PC-3 (cell line): Measurements from ENCODE around the gene NRIP1.

Source experiments
- EZH2phosphoT487 ChIP-seq: fragments of 300-600 bp; sonication (generic); IDR thresholded peaks from 2 replicates; pipeline ENCODE4 v1.6.1; 2018; ENCODE audit warnings: mild to moderate bottlenecking, antibody characterized with exemption, low read length, borderline replicate concordance
- TF ChIP-seq, protein P1 (sequence below): fragments of 300-600 bp; sonication (generic); conservative IDR thresholded peaks from 2 replicates; pipeline ENCODE4 v1.5.1; 2017; ENCODE audit warnings: antibody characterized with exemption, low read depth, mild to moderate bottlenecking, low read length

DNA sequence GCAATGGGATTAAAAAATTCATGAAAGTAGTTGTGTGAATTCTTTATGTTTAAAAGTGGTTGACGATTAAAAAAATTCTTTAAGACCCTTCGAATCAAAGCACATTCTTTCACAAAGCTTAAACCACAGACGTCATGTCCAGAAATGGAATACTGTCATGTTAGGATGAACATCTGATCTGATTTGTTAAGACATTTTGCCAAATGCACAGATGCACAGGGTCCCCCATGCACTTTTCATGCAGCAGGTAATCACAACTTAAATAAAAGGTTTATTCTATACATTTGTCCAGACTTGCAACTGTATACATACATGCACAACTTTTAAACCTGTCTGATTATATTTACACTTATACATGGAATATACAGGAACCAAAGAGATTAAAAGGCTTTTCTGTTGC, 103.3 kb downstream of the NRIP1 start:
- TF ChIP-seq, protein P1, sequence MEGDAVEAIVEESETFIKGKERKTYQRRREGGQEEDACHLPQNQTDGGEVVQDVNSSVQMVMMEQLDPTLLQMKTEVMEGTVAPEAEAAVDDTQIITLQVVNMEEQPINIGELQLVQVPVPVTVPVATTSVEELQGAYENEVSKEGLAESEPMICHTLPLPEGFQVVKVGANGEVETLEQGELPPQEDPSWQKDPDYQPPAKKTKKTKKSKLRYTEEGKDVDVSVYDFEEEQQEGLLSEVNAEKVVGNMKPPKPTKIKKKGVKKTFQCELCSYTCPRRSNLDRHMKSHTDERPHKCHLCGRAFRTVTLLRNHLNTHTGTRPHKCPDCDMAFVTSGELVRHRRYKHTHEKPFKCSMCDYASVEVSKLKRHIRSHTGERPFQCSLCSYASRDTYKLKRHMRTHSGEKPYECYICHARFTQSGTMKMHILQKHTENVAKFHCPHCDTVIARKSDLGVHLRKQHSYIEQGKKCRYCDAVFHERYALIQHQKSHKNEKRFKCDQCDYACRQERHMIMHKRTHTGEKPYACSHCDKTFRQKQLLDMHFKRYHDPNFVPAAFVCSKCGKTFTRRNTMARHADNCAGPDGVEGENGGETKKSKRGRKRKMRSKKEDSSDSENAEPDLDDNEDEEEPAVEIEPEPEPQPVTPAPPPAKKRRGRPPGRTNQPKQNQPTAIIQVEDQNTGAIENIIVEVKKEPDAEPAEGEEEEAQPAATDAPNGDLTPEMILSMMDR, result no peak
- TF ChIP-seq EZH2phosphoT487, result no peak
